HEK293 (cell line): ENCODE results near the gene NACA2.

Experiments
- ZNF544 ChIP-seq: fragments of 450-650 bp; formaldehyde crosslinking; IDR thresholded peaks from 2 replicates; pipeline ENCODE4 v1.5.0; 2017; ENCODE audit warnings: missing biosample characterization, missing genetic modification characterization
- TF ChIP-seq, protein P1 (sequence below): fragments of 450-650 bp; formaldehyde crosslinking; IDR thresholded peaks from 2 replicates; pipeline ENCODE4 v1.5.1; 2016; ENCODE audit warnings: missing biosample characterization, missing genetic modification characterization
- TF ChIP-seq, protein P2 (sequence below): fragments of 450-650 bp; formaldehyde crosslinking; IDR thresholded peaks from 2 replicates; pipeline ENCODE4 v1.5.1; 2016; ENCODE audit warnings: missing biosample characterization, missing genetic modification characterization

- TF ChIP-seq, protein P1, sequence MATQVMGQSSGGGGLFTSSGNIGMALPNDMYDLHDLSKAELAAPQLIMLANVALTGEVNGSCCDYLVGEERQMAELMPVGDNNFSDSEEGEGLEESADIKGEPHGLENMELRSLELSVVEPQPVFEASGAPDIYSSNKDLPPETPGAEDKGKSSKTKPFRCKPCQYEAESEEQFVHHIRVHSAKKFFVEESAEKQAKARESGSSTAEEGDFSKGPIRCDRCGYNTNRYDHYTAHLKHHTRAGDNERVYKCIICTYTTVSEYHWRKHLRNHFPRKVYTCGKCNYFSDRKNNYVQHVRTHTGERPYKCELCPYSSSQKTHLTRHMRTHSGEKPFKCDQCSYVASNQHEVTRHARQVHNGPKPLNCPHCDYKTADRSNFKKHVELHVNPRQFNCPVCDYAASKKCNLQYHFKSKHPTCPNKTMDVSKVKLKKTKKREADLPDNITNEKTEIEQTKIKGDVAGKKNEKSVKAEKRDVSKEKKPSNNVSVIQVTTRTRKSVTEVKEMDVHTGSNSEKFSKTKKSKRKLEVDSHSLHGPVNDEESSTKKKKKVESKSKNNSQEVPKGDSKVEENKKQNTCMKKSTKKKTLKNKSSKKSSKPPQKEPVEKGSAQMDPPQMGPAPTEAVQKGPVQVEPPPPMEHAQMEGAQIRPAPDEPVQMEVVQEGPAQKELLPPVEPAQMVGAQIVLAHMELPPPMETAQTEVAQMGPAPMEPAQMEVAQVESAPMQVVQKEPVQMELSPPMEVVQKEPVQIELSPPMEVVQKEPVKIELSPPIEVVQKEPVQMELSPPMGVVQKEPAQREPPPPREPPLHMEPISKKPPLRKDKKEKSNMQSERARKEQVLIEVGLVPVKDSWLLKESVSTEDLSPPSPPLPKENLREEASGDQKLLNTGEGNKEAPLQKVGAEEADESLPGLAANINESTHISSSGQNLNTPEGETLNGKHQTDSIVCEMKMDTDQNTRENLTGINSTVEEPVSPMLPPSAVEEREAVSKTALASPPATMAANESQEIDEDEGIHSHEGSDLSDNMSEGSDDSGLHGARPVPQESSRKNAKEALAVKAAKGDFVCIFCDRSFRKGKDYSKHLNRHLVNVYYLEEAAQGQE (tag by site-specific recombination): no peak
- TF ChIP-seq, protein P2, sequence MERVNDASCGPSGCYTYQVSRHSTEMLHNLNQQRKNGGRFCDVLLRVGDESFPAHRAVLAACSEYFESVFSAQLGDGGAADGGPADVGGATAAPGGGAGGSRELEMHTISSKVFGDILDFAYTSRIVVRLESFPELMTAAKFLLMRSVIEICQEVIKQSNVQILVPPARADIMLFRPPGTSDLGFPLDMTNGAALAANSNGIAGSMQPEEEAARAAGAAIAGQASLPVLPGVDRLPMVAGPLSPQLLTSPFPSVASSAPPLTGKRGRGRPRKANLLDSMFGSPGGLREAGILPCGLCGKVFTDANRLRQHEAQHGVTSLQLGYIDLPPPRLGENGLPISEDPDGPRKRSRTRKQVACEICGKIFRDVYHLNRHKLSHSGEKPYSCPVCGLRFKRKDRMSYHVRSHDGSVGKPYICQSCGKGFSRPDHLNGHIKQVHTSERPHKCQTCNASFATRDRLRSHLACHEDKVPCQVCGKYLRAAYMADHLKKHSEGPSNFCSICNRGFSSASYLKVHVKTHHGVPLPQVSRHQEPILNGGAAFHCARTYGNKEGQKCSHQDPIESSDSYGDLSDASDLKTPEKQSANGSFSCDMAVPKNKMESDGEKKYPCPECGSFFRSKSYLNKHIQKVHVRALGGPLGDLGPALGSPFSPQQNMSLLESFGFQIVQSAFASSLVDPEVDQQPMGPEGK (tag by site-specific recombination): no peak
- TF ChIP-seq ZNF544 (tag by site-specific recombination): no peak
Observed at GRCh38 chr17:61560071-61560470, 30.9 kb downstream of the NACA2 start.
